OCI-LY3 (cell line): ENCODE data around the gene FIS1.
"Not testable (repeated sequence)": the region's sequence is repeated elsewhere in the genome, so short reads cannot be mapped to it uniquely, and the experiment has no call there.

Source experiments
- H2AFZ ChIP-seq: fragments of 200-600, 300-600 bp; shearing (Covaris generic); 2 replicates; pipeline ENCODE4 v1.6.0; 2014; ENCODE audit warnings: antibody characterized with exemption, low read depth, low read length
- H3K27ac ChIP-seq: fragments of 200-600, 300-600 bp; sonication (generic); 2 replicates; pipeline ENCODE4 v1.5.1; 2014; ENCODE audit warnings: mild to moderate bottlenecking, low read length, moderate library complexity, mixed read lengths
- H3K27me3 ChIP-seq: fragments of 200-600, 300-600 bp; sonication (generic); 2 replicates; pipeline ENCODE4 v1.6.1; 2014; ENCODE audit warnings: low read depth, low read length, mixed read lengths
- H3K36me3 ChIP-seq: fragments of 200-600, 300-600 bp; sonication (generic); replicated peaks from 2 replicates; pipeline ENCODE3; 2014; ENCODE audit warnings: low read depth, low read length, mixed read lengths
- H3K4me1 ChIP-seq: fragments of 300-600, 200-600 bp; sonication (generic); 2 replicates; pipeline ENCODE4 v1.6.1; 2014; ENCODE audit warnings: low read length, mixed read lengths
- H3K4me2 ChIP-seq: fragments of 200-600, 300-600 bp; sonication (generic); 2 replicates; pipeline ENCODE4 v1.6.1; 2014; ENCODE audit warnings: low read length, mixed read lengths
- H3K4me3 ChIP-seq: fragments of 300-600, 200-600 bp; sonication (generic); 2 replicates; pipeline ENCODE4 v1.5.1; 2014; ENCODE audit warnings: antibody characterized with exemption, mild to moderate bottlenecking, low read length, moderate library complexity
- H3K79me2 ChIP-seq: fragments of 300-600, 200-600 bp; shearing (Covaris generic); 2 replicates; pipeline ENCODE4 v1.6.1; 2014; ENCODE audit warnings: mild to moderate bottlenecking, low read length, mixed read lengths
- H3K9ac ChIP-seq: fragments of 300-600, 200-600 bp; shearing (Covaris generic); 2 replicates; pipeline ENCODE4 v1.6.0; 2014; ENCODE audit warnings: mild to moderate bottlenecking, low read length, moderate library complexity
- H3K9me3 ChIP-seq: fragments of 200-600, 300-600 bp; shearing (Covaris generic); 2 replicates; pipeline ENCODE4 v1.6.1; 2014; ENCODE audit warnings: low read length, mixed read lengths; ENCODE audit not compliant: insufficient read depth
- H4K20me1 ChIP-seq: fragments of 200-600, 300-600 bp; sonication (generic); 2 replicates; pipeline ENCODE4 v1.6.1; 2016; ENCODE audit warnings: low read length, mixed read lengths; ENCODE audit not compliant: insufficient read depth
- EZH2phosphoT487 ChIP-seq: fragments of 200-600 bp; shearing (Covaris generic); IDR thresholded peaks from 2 replicates; pipeline ENCODE4 v1.6.1; 2018; ENCODE audit warnings: antibody characterized with exemption, mixed run types, low read depth
- TF ChIP-seq, protein P1 (sequence below): fragments of 200-600, 300-600 bp; sonication (generic); IDR thresholded peaks from 2 replicates; pipeline ENCODE4 v1.5.1; 2014; ENCODE audit warnings: antibody characterized with exemption, low read length, low read depth

Gene FIS1

GRCh38 chr7:101258243-101258731 lies 13.4 kb upstream of the FIS1 start:
- no peaks in the 10 kb centered on the region for H3K27me3 ChIP-seq
- no peaks in the 10 kb centered on the region for H3K36me3 ChIP-seq
- no peaks in the 10 kb centered on the region for H3K4me1 ChIP-seq
- H3K4me2 ChIP-seq = no peak overlapping the region
- no peak overlapping the region for H3K4me3 ChIP-seq
- no peak overlapping the region for H3K27ac ChIP-seq
- TF ChIP-seq EZH2phosphoT487 = no peak
- TF ChIP-seq, protein P1, sequence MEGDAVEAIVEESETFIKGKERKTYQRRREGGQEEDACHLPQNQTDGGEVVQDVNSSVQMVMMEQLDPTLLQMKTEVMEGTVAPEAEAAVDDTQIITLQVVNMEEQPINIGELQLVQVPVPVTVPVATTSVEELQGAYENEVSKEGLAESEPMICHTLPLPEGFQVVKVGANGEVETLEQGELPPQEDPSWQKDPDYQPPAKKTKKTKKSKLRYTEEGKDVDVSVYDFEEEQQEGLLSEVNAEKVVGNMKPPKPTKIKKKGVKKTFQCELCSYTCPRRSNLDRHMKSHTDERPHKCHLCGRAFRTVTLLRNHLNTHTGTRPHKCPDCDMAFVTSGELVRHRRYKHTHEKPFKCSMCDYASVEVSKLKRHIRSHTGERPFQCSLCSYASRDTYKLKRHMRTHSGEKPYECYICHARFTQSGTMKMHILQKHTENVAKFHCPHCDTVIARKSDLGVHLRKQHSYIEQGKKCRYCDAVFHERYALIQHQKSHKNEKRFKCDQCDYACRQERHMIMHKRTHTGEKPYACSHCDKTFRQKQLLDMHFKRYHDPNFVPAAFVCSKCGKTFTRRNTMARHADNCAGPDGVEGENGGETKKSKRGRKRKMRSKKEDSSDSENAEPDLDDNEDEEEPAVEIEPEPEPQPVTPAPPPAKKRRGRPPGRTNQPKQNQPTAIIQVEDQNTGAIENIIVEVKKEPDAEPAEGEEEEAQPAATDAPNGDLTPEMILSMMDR = no peak
- no peaks in the 10 kb centered on the region for H3K79me2 ChIP-seq
- H4K20me1 ChIP-seq = no peaks in the 10 kb centered on the region
- H3K9ac ChIP-seq = no peak overlapping the region
- no peaks in the 10 kb centered on the region for H3K9me3 ChIP-seq
- H2AFZ ChIP-seq = no peak overlapping the region

DNA sequence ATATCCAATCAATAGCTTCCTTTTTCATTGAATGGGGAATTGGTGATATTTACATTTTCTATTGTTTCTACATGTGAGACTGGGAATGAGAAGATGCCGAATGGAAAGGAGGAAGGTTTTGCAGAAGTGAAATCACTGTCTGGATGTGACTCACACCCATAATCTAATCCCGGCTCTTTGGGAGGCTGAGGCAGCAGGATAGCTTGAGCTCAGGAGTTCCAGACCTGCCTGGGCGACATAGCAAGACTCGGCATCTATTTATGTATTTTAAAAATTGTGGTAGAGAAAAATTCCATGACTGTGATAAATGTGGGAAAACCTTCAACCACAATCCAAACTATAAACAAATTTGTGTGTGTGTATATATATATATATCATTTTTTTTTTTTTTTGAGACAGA lies 10.9 kb upstream of the FIS1 start:
- no peak overlapping the region for H3K27ac ChIP-seq
- TF ChIP-seq EZH2phosphoT487 = no peak
- TF ChIP-seq, protein P1 = no peak
- peaks cover 4% of the 10 kb centered on the region for H3K36me3 ChIP-seq
- no peaks in the 10 kb centered on the region for H3K9me3 ChIP-seq
- no peaks in the 10 kb centered on the region for H4K20me1 ChIP-seq
- H2AFZ ChIP-seq = no peak overlapping the region
- H3K9ac ChIP-seq = no peak overlapping the region
- no peak overlapping the region for H3K4me2 ChIP-seq
- H3K79me2 ChIP-seq = peaks cover 13% of the 10 kb centered on the region
- peaks cover 9% of the 10 kb centered on the region for H3K4me1 ChIP-seq
- H3K27me3 ChIP-seq = no peaks in the 10 kb centered on the region
- H3K4me3 ChIP-seq = no peak overlapping the region

DNA sequence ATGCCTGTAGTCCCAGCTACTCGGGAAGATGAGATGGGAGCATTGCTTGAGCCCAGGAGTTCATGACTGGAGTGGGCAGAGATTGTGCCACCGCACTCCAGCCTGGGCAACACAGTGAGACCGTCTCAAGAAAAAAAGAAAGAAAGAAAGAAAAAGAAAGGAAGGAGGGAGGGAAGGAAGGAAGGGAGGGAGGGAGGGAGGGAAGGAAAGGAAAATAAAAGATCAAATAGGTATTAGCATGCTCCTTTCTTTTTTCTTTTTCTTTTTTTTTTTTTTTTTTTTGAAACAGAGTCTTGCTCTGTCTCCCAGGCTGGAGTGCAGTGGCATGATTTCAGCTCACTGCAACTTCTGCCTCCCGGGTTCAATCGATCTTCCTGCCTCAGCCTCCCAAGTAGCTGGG lies 8.3 kb upstream of the FIS1 start:
- H3K4me3 ChIP-seq = peak overlapping the region; percentile 97
- H4K20me1 ChIP-seq, H2AFZ ChIP-seq, H3K27ac ChIP-seq, H3K27me3 ChIP-seq, H3K9ac ChIP-seq, H3K9me3 ChIP-seq: not testable (repeated sequence)
- peaks cover 21% of the 10 kb centered on the region for H3K4me1 ChIP-seq
- peaks cover 37% of the 10 kb centered on the region for H3K79me2 ChIP-seq
- H3K4me2 ChIP-seq = peak overlapping the region; percentile 64
- H3K36me3 ChIP-seq = peaks cover 10% of the 10 kb centered on the region

- Histone ChIP-seq H3K27ac (peak overlapping the region; percentile 89), H3K79me2 (peaks cover 45% of the 10 kb centered on the region), H3K9me3 (no peaks in the 10 kb centered on the region), H3K36me3 (peaks cover 17% of the 10 kb centered on the region), H3K27me3 (no peaks in the 10 kb centered on the region), H3K4me3 (peak overlapping the region; percentile 97), H3K4me2 (peak overlapping the region; percentile 67), H3K4me1 (peaks cover 21% of the 10 kb centered on the region), H4K20me1 (0 out of 2 replicates have a peak, but pooled peaks cover 2% of the 10 kb centered on the region), H3K9ac (peak overlapping the region; percentile 87), H2AFZ (peak overlapping the region; percentile 83)
- TF ChIP-seq, protein P1 = no peak
- no peak for TF ChIP-seq EZH2phosphoT487
Observed at GRCh38 chr7:101251871-101252659, 7.2 kb upstream of the FIS1 start.
